Measurements from ENCODE around the gene NUCKS1.

GRCh38 chr1:205750138-205751035 lies at the start of gene NUCKS1:
- TF ChIP-seq EZH2phosphoT487 (IDR thresholded peaks at IDR 0.05; ENCODE audit: insufficient read depth, low read depth): no peak
- TF ChIP-seq EZH2 (IDR thresholded peaks at IDR 0.05; ENCODE audit: insufficient read depth, poor library complexity, severe bottlenecking): no peak
